Osteocyte (in vitro differentiated cells): ENCODE data around the gene LZTS2. TPM values are rescaled to one million over a fixed set of nuclear protein-coding genes. Genes with fewer than 3 reads are reported as not detected.
"Not testable (repeated sequence)": the region's sequence is repeated elsewhere in the genome, so short reads cannot be mapped to it uniquely, and the experiment has no call there.

Source experiments
- DNase-seq: peaks from one replicate; pipeline ENCODE4 v3.0.0; 2021; ENCODE audit warnings: mixed read lengths; ENCODE audit not compliant: unreplicated experiment; ENCODE audit errors: extremely low spot score
- H3K27ac Mint-ChIP-seq: one replicate; pipeline ENCODE4 v1.8.0; 2021; ENCODE audit warnings: mild to moderate bottlenecking, mixed read lengths; ENCODE audit not compliant: unreplicated experiment
- H3K27me3 Mint-ChIP-seq: one replicate; pipeline ENCODE4 v1.8.0; 2021; ENCODE audit warnings: mixed read lengths; ENCODE audit not compliant: unreplicated experiment
- H3K36me3 Mint-ChIP-seq: one replicate; pipeline ENCODE4 v1.8.0; 2021; ENCODE audit warnings: mixed read lengths; ENCODE audit not compliant: unreplicated experiment
- H3K4me1 Mint-ChIP-seq: one replicate; pipeline ENCODE4 v1.8.0; 2021; ENCODE audit warnings: mixed read lengths; ENCODE audit not compliant: unreplicated experiment
- H3K4me3 Mint-ChIP-seq: one replicate; pipeline ENCODE4 v1.8.0; 2021; ENCODE audit warnings: mild to moderate bottlenecking, moderate library complexity, mixed read lengths; ENCODE audit not compliant: unreplicated experiment
- H3K9me3 Mint-ChIP-seq: one replicate; pipeline ENCODE4 v1.8.0; 2021; ENCODE audit warnings: mixed read lengths; ENCODE audit not compliant: unreplicated experiment
- CTCF ChIP-seq: fragments of 200-600 bp; sonication (generic); IDR thresholded peaks from 2 replicates; pipeline ENCODE4 v1.5.0; 2021; ENCODE audit warnings: antibody characterized with exemption, mild to moderate bottlenecking, moderate library complexity
- total RNA-seq: library from RNA; stranded (reverse); gene quantifications from 2 replicates; pipeline ENCODE4 v1.2.1, GENCODE V29; 2021

Gene LZTS2
- total RNA-seq, 1 donor from 2014 or later: 72.1 TPM

GRCh38 chr10:101031796-101032636 lies 32.4 kb downstream of the LZTS2 start:
- Mint-ChIP-seq H3K4me3 (peak overlapping the region; percentile 84), H3K27ac (peak overlapping the region; percentile 95), H3K27me3 (no peaks in the 10 kb centered on the region), H3K36me3 (peaks cover 3% of the 10 kb centered on the region), H3K4me1 (peaks cover 26% of the 10 kb centered on the region), H3K9me3 (no peaks in the 10 kb centered on the region)
- TF ChIP-seq CTCF: no peak
- peak; percentile 90 for DNase-seq

DNA sequence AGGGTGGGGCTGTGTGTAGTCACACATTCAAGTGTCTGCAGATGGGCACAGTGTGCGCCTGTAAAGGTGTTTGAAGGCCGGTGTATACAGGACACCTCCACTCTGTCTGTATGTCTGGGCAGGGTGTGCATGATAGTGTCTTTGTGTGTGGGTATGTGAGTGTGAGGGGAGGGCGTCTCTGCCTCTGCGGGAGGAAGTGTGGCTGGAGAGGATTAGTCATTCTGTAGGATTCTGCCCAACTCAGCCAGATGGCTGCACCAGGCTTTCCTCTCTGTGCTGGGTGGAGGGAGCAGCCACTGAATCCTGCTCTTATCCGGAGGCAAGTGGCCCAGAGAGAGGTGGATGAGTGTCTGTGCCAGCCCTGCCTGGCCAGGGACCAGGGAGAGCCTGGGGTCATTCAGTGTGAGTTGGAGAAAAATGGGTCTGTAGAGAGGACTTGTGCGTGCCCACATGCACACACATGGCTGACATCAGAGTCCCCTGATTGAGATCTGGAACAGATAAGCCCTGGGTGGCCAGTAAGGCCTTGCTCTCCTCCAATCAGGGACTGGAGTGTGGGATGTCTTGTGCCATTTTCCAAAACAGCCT lies 33.1 kb downstream of the LZTS2 start:
- peak overlapping the region; percentile 84 for H3K4me3 Mint-ChIP-seq
- H3K36me3 Mint-ChIP-seq: peaks cover 10% of the 10 kb centered on the region
- peak overlapping the region; percentile 95 for H3K27ac Mint-ChIP-seq
- TF ChIP-seq CTCF: no peak
- DNase-seq: no peak
- peaks cover 26% of the 10 kb centered on the region for H3K4me1 Mint-ChIP-seq
- H3K9me3 Mint-ChIP-seq: no peaks in the 10 kb centered on the region
- H3K27me3 Mint-ChIP-seq: no peaks in the 10 kb centered on the region

GRCh38 chr10:101033276-101033675 lies 33.7 kb downstream of the LZTS2 start:
- H3K9me3 Mint-ChIP-seq: no peaks in the 10 kb centered on the region
- peaks cover 16% of the 10 kb centered on the region for H3K36me3 Mint-ChIP-seq
- no peak for TF ChIP-seq CTCF
- peaks cover 26% of the 10 kb centered on the region for H3K4me1 Mint-ChIP-seq
- H3K27me3 Mint-ChIP-seq: no peaks in the 10 kb centered on the region
- no peak for DNase-seq
- H3K27ac Mint-ChIP-seq: peak overlapping the region; percentile 95
- H3K4me3 Mint-ChIP-seq: peak overlapping the region; percentile 84

DNA sequence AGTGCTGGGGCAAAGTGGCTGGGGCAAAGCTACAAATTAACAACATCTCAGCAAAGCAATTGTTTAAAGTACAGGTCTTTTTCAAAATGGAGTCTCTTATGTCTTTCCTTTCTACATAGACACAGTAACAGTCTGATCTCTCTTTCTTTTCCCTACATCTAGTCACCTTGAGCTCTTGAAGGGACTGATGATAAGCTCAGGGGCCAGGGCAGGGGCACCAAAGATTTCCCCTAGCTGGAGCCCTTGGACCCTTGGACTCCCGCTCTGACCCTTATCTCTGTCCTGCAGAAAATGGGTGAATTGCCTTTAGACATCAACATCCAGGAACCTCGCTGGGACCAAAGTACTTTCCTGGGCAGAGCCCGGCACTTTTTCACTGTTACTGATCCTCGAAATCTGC lies 34.8 kb downstream of the LZTS2 start:
- not testable (repeated sequence) for H3K9me3 Mint-ChIP-seq, H3K4me3 Mint-ChIP-seq, H3K27me3 Mint-ChIP-seq, H3K27ac Mint-ChIP-seq, DNase-seq
- H3K4me1 Mint-ChIP-seq: peaks cover 21% of the 10 kb centered on the region
- H3K36me3 Mint-ChIP-seq: peaks cover 21% of the 10 kb centered on the region

DNA sequence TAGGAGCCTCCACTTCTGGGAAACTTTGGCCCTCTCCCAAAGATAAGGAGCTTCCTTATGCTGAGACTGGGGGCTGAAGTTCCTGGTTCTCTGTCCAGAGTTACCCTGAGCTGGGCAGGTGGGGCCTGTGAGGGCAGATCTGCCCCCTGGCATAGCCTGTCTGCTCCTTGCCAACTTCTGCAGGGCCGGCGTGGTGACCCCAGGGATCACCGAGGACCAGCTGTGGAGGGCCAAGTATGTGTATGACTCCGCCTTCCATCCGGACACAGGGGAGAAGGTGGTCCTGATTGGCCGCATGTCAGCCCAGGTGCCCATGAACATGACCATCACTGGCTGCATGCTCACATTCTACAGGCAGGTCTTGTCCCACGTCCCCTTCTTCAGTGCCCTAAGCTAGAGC lies 35.7 kb downstream of the LZTS2 start:
- Mint-ChIP-seq H3K27me3 (no peaks in the 10 kb centered on the region), H3K36me3 (peaks cover 21% of the 10 kb centered on the region), H3K4me1 (peaks cover 21% of the 10 kb centered on the region), H3K27ac (no peak overlapping the region), H3K4me3 (no peak overlapping the region), H3K9me3 (no peaks in the 10 kb centered on the region)
- DNase-seq: no peak
- TF ChIP-seq CTCF: no peak
